ENCODE measurements around the gene PTCHD1.

PTCHD1 gene

GRCh38 chrX:23344238-23344903 lies 9.7 kb downstream of the PTCHD1 start:
- DNase-seq (ENCODE audit: low read depth) = no peak
- no peak for TF ChIP-seq MAX (IDR thresholded peaks at IDR 0.05; ENCODE audit: low read depth, low read length)
- TF ChIP-seq MYC (IDR thresholded peaks at IDR 0.05; ENCODE audit: low read depth, low read length) = no peak
- no peak for TF ChIP-seq POLR2A (IDR thresholded peaks at IDR 0.05; ENCODE audit: extremely low read depth, insufficient read length)
- TF ChIP-seq CTCF (IDR thresholded peaks at IDR 0.05; ENCODE audit: low read depth, low read length) = no peak
- no peak overlapping the region for H3K4me3 ChIP-seq (ENCODE audit: low read depth, low read length)

GRCh38 chrX:23344904-23345271 lies 10.2 kb downstream of the PTCHD1 start:
- TF ChIP-seq MYC (IDR thresholded peaks at IDR 0.05; ENCODE audit: low read depth, low read length) = no peak
- no peak for TF ChIP-seq CTCF (IDR thresholded peaks at IDR 0.05; ENCODE audit: low read depth, low read length)
- TF ChIP-seq POLR2A (IDR thresholded peaks at IDR 0.05; ENCODE audit: extremely low read depth, insufficient read length) = no peak
- TF ChIP-seq MAX (IDR thresholded peaks at IDR 0.05; ENCODE audit: low read depth, low read length) = no peak
- no peak overlapping the region for H3K4me3 ChIP-seq (ENCODE audit: low read depth, low read length)
- DNase-seq (ENCODE audit: low read depth) = no peak

GRCh38 chrX:23356189-23356588 lies 21.5 kb downstream of the PTCHD1 start:
- H3K4me3 ChIP-seq (ENCODE audit: low read depth, low read length) = no peak overlapping the region
- TF ChIP-seq MAX (IDR thresholded peaks at IDR 0.05; ENCODE audit: low read depth, low read length) (no peak), MYC (IDR thresholded peaks at IDR 0.05; ENCODE audit: low read depth, low read length) (no peak), CTCF (IDR thresholded peaks at IDR 0.05; ENCODE audit: low read depth, low read length) (no peak), POLR2A (IDR thresholded peaks at IDR 0.05; ENCODE audit: extremely low read depth, insufficient read length) (no peak)
- no peak for DNase-seq (ENCODE audit: low read depth)

- no peak for DNase-seq (ENCODE audit: low read depth)
- TF ChIP-seq CTCF (IDR thresholded peaks at IDR 0.05; ENCODE audit: low read depth, low read length) (no peak), POLR2A (IDR thresholded peaks at IDR 0.05; ENCODE audit: extremely low read depth, insufficient read length) (no peak), MYC (IDR thresholded peaks at IDR 0.05; ENCODE audit: low read depth, low read length) (no peak), MAX (IDR thresholded peaks at IDR 0.05; ENCODE audit: low read depth, low read length) (no peak)
- no peak overlapping the region for H3K4me3 ChIP-seq (ENCODE audit: low read depth, low read length)
These were observed 29.8 kb downstream of the PTCHD1 start for GRCh38 chrX:23364416-23364815.

GRCh38 chrX:23365541-23365940 lies 30.9 kb downstream of the PTCHD1 start:
- DNase-seq (ENCODE audit: low read depth) = no peak
- H3K4me3 ChIP-seq (ENCODE audit: low read depth, low read length) = no peak overlapping the region
- no peak for TF ChIP-seq MAX (IDR thresholded peaks at IDR 0.05; ENCODE audit: low read depth, low read length)
- TF ChIP-seq MYC (IDR thresholded peaks at IDR 0.05; ENCODE audit: low read depth, low read length) = no peak
- no peak for TF ChIP-seq POLR2A (IDR thresholded peaks at IDR 0.05; ENCODE audit: extremely low read depth, insufficient read length)
- TF ChIP-seq CTCF (IDR thresholded peaks at IDR 0.05; ENCODE audit: low read depth, low read length) = no peak
